ENCODE results near the gene PYGO2. TPM values are rescaled to one million over a fixed set of nuclear protein-coding genes. Genes with fewer than 3 reads are reported as not detected.

The PYGO2 gene
- total RNA-seq, 4 donors from 2014 or later = 13.4 to 23.9 (median 14.8) TPM

- TF ChIP-seq, protein P1, sequence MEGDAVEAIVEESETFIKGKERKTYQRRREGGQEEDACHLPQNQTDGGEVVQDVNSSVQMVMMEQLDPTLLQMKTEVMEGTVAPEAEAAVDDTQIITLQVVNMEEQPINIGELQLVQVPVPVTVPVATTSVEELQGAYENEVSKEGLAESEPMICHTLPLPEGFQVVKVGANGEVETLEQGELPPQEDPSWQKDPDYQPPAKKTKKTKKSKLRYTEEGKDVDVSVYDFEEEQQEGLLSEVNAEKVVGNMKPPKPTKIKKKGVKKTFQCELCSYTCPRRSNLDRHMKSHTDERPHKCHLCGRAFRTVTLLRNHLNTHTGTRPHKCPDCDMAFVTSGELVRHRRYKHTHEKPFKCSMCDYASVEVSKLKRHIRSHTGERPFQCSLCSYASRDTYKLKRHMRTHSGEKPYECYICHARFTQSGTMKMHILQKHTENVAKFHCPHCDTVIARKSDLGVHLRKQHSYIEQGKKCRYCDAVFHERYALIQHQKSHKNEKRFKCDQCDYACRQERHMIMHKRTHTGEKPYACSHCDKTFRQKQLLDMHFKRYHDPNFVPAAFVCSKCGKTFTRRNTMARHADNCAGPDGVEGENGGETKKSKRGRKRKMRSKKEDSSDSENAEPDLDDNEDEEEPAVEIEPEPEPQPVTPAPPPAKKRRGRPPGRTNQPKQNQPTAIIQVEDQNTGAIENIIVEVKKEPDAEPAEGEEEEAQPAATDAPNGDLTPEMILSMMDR (IDR thresholded peaks at IDR 0.05; ENCODE audit: low read depth) = no peak
These were observed 27.1 kb downstream of the PYGO2 start for GRCh38 chr1:154934358-154934948.

GRCh38 chr1:154931940-154932487, 29.6 kb downstream of the PYGO2 start:
- TF ChIP-seq, protein P1 (IDR thresholded peaks at IDR 0.05; ENCODE audit: low read depth) = no peak

DNA sequence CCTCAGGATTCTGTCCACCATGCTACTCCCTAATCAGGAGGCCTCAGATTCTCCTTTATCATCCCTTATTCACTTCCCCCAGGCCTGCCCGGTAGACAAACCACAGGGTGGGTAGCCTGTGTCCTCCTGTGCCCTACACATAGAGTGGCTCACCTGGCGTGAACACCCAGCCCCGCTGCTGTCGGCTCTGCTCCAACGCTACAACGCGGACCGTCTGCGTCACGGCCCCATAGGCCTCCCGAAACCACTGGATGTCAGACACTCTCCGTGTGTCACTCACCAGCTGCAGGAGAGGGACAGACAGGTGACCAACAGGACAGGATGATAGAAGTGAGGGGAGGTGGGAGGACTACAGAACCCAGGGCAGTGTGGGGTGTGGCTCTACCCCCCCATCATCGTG, 35.4 kb downstream of the PYGO2 start:
- TF ChIP-seq, protein P1 (IDR thresholded peaks at IDR 0.05; ENCODE audit: low read depth) = no peak

- TF ChIP-seq, protein P1 (IDR thresholded peaks at IDR 0.05; ENCODE audit: low read depth) = no peak
These were observed 36.0 kb downstream of the PYGO2 start for GRCh38 chr1:154925335-154926170.

GRCh38 chr1:154923695-154924094, 37.9 kb downstream of the PYGO2 start:
- TF ChIP-seq, protein P1 (IDR thresholded peaks at IDR 0.05; ENCODE audit: low read depth) = no peak

- TF ChIP-seq, protein P1 (IDR thresholded peaks at IDR 0.05; ENCODE audit: low read depth) = no peak
These were observed 48.3 kb downstream of the PYGO2 start for GRCh38 chr1:154913273-154913672.

DNA sequence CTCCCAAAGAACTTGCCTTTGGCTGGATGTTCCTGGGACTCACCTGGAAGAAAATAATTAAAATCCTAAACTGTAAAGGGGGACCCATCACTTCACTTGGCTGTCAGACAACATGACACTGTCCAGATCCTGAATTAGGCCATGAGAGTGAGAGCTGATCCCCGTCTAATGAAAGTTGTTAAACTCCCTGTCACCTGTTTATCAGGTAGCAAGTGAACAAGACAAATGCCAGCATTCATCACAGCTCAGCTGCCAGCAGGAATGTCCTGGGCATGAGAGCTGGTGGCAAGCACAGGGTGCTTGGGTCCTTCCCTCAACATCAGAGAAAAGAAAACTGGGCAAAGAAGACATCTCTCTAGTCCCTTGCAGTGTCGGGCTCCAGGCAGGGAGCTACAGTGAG, 48.8 kb downstream of the PYGO2 start:
- TF ChIP-seq, protein P1 (IDR thresholded peaks at IDR 0.05; ENCODE audit: low read depth) = no peak
